ENCODE measurements around the gene TTLL7.

DNA sequence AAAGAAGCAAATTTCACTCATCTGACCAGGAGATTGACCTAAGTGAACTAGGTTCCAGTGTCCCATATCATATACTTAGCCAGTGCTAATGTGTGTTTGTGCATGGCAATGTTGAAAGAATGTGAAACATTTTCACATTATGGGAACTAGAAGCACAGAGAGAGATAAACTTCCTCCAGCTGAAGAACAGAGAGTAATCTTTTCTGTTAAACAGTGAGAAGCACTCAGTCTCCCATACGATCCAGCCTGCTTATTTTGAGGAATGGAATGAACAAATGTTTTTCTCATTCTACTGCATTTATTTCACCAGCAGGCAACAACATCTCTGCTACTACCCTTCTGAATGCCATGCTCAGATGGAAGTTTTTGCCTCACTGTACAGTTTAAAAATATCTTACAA lies 170.5 kb downstream of the TTLL7 start:
- no peak for TF ChIP-seq CTCF (IDR thresholded peaks at IDR 0.05)
- TF ChIP-seq POLR2A (IDR thresholded peaks at IDR 0.05), result no peak
- TF ChIP-seq POLR2AphosphoS5 (IDR thresholded peaks at IDR 0.05; ENCODE audit: insufficient read depth in 1 of 2, low read depth in 1 of 2), result no peak

All from vagina (tissue), 2 donors.